Gastrocnemius medialis (tissue), 4 donors: ENCODE data around the gene TMEM116. TPM values are rescaled to one million over a fixed set of nuclear protein-coding genes. Genes with fewer than 3 reads are reported as not detected.

Experiments
- ATAC-seq, 2 donors: fragments of 150-250 bp; one replicate each; pipeline ENCODE4 v1.9.1; 2016
- DNase-seq, 2 donors: peaks; one replicate each; pipeline ENCODE4 v3.0.0-alpha.2; 2019
- H3K27ac ChIP-seq, 4 donors: fragments of 200-600 bp; sonication (generic); 1 replicate in 1 of 4; 2 replicates in 3 of 4; pipeline ENCODE4 v1.5.1; 2016 to 2018; ENCODE audit warnings: mild to moderate bottlenecking in 2 of 4, moderate library complexity in 1 of 4
- H3K27me3 ChIP-seq, 3 donors: fragments of 200-600 bp; sonication (generic) in 2 of 3; 1 replicate in 1 of 3; 2 replicates in 2 of 3; pipeline versions ENCODE4 v1.5.1 to v1.6.0; 2016 to 2019; ENCODE audit warnings: mild to moderate bottlenecking in 1 of 3, moderate library complexity in 1 of 3
- H3K36me3 ChIP-seq, 2 donors: fragments of 200-600 bp; sonication (generic) in 1 of 2; one replicate each; pipeline ENCODE4 v1.5.1; 2017 to 2018
- H3K4me1 ChIP-seq, 2 donors: fragments of 200-600 bp; sonication (generic) in 1 of 2; one replicate each; pipeline ENCODE4 v1.5.1; 2016 to 2017; ENCODE audit warnings: mild to moderate bottlenecking in 2 of 2
- H3K4me3 ChIP-seq, 4 donors: fragments of 200-600 bp; sonication (generic) in 3 of 4; 1 replicate in 1 of 4; 2 replicates in 3 of 4; pipeline ENCODE4 v1.5.1; 2016 to 2019; ENCODE audit warnings: mild to moderate bottlenecking in 2 of 4
- H3K9me3 ChIP-seq, 3 donors: fragments of 200-600 bp; sonication (generic) in 2 of 3; 1 replicate in 1 of 3; 2 replicates in 2 of 3; pipeline ENCODE4 v1.5.1; 2016 to 2019
- CTCF ChIP-seq, 5 experiments: fragments of 450-650 bp in 3 of 5; fragments of 200-600 bp in 2 of 5; sonication (generic) in 2 of 5; IDR thresholded peaks in 4 of 5; conservative IDR thresholded peaks in 1 of 5; 1 replicate in 4 of 5; 2 replicates in 1 of 5; pipeline ENCODE4 v1.5.1; 2016 to 2019; ENCODE audit warnings: antibody characterized with exemption in 5 of 5, mild to moderate bottlenecking in 3 of 5, moderate library complexity in 3 of 5
- POLR2A ChIP-seq, 2 donors: fragments of 450-650 bp; IDR thresholded peaks; one replicate each; pipeline ENCODE4 v1.6.1; 2017; ENCODE audit warnings: antibody characterized with exemption in 2 of 2, mild to moderate bottlenecking in 2 of 2, moderate library complexity in 2 of 2
- in situ Hi-C, 4 donors: fragments of 200-750 bp; cut with MboI; loops; one replicate each; pipeline versions ENCODE4 v1.15.0 to v1.8.0; 2017; ENCODE audit warnings: low sequenced_read_pairs in 4 of 4
- intact Hi-C: fragments of 100-400 bp; cut with DNase I; formaldehyde crosslinking; loops from one replicate; pipeline ENCODE4 v1.15.1; 2023; ENCODE audit warnings: low total_unique reads
- total RNA-seq, 4 donors: library from RNA; depleted of rRNA; stranded (reverse); fragments of >200 nt; gene quantifications; one replicate each; pipeline versions ENCODE4 v1.1.0 to v1.2.3, GENCODE V29; 2016

The TMEM116 gene
- total RNA-seq, 4 donors from 2014 or later = 1.9 to 8.5 (median 4.3) TPM

- intact Hi-C loops (no loop called here), in situ Hi-C loops (no loop called here)
- no peak for ATAC-seq
- no peak for DNase-seq
- H3K4me3 ChIP-seq = no peak overlapping the region
- no peaks in the 10 kb centered on the region for H3K36me3 ChIP-seq
- no peaks in the 10 kb centered on the region for H3K4me1 ChIP-seq
- no peaks in the 10 kb centered on the region for H3K27me3 ChIP-seq
- no peaks in the 10 kb centered on the region for H3K9me3 ChIP-seq
- H3K27ac ChIP-seq = no peak overlapping the region
- no peak for TF ChIP-seq CTCF (IDR thresholded peaks at IDR 0.05 in 4 of 5, conservative IDR thresholded peaks at IDR 0.05 in 1 of 5)
- no peak for TF ChIP-seq POLR2A (IDR thresholded peaks at IDR 0.05)
Measured at GRCh38 chr12:111984820-111985219, 28.1 kb downstream of the TMEM116 start.

- H3K36me3 ChIP-seq = no peaks in the 10 kb centered on the region
- in situ Hi-C loops (no loop called here), intact Hi-C loops (no loop called here)
- ATAC-seq (no peak), DNase-seq (no peak)
- H3K4me3 ChIP-seq = no peak overlapping the region
- no peak overlapping the region for H3K27ac ChIP-seq
- no peaks in the 10 kb centered on the region for H3K4me1 ChIP-seq
- TF ChIP-seq CTCF (IDR thresholded peaks at IDR 0.05 in 4 of 5, conservative IDR thresholded peaks at IDR 0.05 in 1 of 5) (no peak), POLR2A (IDR thresholded peaks at IDR 0.05) (no peak)
- H3K27me3 ChIP-seq = no peaks in the 10 kb centered on the region
- no peaks in the 10 kb centered on the region for H3K9me3 ChIP-seq
Measured at GRCh38 chr12:111981987-111982386, 31.0 kb downstream of the TMEM116 start.

- no peak overlapping the region for H3K27ac ChIP-seq
- H3K9me3 ChIP-seq = no peaks in the 10 kb centered on the region
- no peak for TF ChIP-seq POLR2A (IDR thresholded peaks at IDR 0.05)
- no peak for TF ChIP-seq CTCF (IDR thresholded peaks at IDR 0.05 in 4 of 5, conservative IDR thresholded peaks at IDR 0.05 in 1 of 5)
- no peaks in the 10 kb centered on the region for H3K27me3 ChIP-seq
- in situ Hi-C loops (no loop called here), intact Hi-C loops (no loop called here)
- H3K36me3 ChIP-seq = no peaks in the 10 kb centered on the region
- H3K4me1 ChIP-seq = no peaks in the 10 kb centered on the region
- H3K4me3 ChIP-seq = no peak overlapping the region
- no peak for DNase-seq
- ATAC-seq = no peak
Measured at GRCh38 chr12:111980598-111980997, 32.4 kb downstream of the TMEM116 start.

- Histone ChIP-seq H3K27me3 (no peaks in the 10 kb centered on the region), H3K9me3 (no peaks in the 10 kb centered on the region), H3K36me3 (no peaks in the 10 kb centered on the region), H3K4me1 (no peaks in the 10 kb centered on the region), H3K4me3 (no peak overlapping the region), H3K27ac (no peak overlapping the region)
- intact Hi-C loops (no loop called here), in situ Hi-C loops (no loop called here)
- ATAC-seq (no peak), DNase-seq (no peak)
- TF ChIP-seq CTCF (IDR thresholded peaks at IDR 0.05 in 4 of 5, conservative IDR thresholded peaks at IDR 0.05 in 1 of 5) = no peak
- TF ChIP-seq POLR2A (IDR thresholded peaks at IDR 0.05) = no peak
Measured at GRCh38 chr12:111978545-111978944, 34.4 kb downstream of the TMEM116 start.

- DNase-seq (no peak), ATAC-seq (no peak)
- in situ Hi-C loops = no loop called here
- no peaks in the 10 kb centered on the region for H3K9me3 ChIP-seq
- intact Hi-C loops = no loop called here
- no peaks in the 10 kb centered on the region for H3K27me3 ChIP-seq
- H3K4me1 ChIP-seq = no peaks in the 10 kb centered on the region
- no peaks in the 10 kb centered on the region for H3K36me3 ChIP-seq
- no peak for TF ChIP-seq POLR2A (IDR thresholded peaks at IDR 0.05)
- no peak for TF ChIP-seq CTCF (IDR thresholded peaks at IDR 0.05 in 4 of 5, conservative IDR thresholded peaks at IDR 0.05 in 1 of 5)
- no peak overlapping the region for H3K27ac ChIP-seq
- H3K4me3 ChIP-seq = no peak overlapping the region
Measured at GRCh38 chr12:111976860-111977259, 36.1 kb downstream of the TMEM116 start.
